HG03354 (cell line): ENCODE data around the gene TOR4A.

Source experiments
- ATAC-seq: cut with Tn5 transposase; IDR thresholded peaks from one replicate; pipeline ENCODE4 v1.9.1; 2021; ENCODE audit warnings: mild to moderate bottlenecking; ENCODE audit not compliant: unreplicated experiment, poor library complexity, severe bottlenecking

Gene TOR4A

DNA sequence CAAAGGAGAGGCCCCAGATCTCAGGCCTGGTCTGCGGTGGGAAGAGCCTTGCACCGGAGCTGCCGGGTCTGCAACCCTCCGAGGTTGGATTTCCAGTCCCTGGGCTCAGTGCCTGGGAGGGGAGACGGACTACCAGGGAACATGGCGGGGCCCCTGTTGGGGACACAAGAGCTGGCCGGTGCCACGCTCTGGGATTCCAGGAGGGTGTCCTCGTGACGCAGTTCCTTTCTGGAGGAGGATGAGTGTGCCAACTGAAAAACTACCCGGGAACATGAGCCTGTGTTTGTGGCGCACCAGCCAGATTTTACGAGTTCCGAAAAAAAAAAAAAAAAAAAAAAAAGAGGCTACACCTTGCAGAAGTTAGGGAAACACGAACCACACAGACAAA, 15.6 kb downstream of the TOR4A start:
- ATAC-seq: no peak

DNA sequence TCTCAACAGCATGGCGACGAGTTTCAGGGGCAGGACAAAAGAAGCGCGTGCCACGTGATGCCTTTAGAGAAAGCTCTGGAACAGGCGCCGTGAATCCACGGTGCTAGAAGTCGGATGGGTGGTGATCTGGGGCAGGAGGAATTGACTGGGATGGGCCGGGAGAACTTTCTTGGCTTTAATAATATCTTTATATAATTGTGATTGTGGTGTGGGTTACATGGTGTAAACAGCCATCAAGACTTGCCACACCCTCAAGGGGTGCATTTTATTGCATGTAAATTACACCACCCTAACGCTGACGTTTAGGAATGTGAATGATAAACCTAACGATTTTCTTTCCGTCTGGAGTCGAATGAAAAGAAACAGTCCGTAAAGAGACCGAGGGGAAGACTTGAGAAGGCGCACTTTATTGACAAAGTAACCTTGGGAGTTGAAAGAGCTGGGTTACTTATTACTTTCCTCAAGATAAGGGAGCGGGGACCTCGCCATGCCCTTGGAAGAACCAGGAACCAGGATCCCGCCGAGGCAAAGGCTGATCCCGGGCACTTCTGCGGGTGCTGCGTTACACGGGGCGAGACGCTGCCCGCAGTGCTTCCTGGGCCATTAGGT, 16.1 kb downstream of the TOR4A start:
- ATAC-seq: no peak

DNA sequence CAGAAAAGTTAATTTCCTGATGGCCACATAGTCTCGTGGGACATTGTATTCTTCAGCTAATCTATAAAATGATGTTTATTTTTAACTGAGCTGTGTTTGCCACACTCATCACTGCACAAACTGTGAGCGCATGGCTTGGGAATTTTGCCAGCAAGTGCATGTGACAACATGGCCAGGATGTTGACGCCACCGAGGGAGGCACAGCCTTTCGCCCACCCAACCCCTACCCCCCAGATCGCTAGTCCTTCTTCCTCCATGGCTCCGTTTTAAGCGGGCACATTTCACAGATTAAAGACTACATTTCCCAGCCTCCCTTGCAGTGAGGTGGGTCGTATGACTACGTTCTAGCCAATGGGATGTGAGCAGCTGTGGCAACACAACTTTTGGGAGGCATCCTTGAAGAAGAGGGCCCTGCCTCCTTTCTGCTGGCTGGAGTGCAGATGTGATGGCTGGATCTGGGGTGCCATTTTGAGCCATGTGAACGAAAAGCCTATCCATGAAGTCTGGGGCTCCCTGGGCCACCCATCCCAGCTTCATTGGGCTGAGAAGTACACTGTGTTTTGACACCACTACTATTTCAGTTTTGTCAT, 16.7 kb downstream of the TOR4A start:
- ATAC-seq: no peak

DNA sequence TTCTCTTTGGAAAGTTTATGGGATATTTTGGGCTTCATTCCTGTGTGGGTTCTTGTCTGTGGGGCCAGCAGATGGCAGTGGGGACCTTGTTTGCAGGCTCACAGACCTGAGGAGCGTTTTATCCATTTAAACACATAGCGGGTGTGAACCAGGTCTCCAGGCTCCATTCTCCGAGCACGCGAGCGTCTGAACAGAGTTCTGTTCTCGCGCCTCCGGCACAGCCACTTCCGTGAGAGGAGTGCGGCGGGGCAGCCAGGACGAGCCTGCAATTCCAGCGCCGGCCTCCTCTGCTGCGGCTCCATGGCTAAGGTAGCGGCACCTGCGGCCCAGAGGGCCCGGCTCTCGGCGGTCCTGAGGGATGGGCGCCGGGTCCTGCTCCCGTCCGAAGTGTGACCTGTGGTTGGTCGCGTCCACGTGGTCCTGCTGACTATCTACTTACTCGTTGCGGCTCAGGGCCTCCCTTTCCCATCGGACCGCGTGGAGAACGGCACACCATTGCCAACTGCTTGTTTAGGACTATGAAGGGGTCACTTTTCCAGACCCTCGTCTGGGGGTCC, 17.2 kb downstream of the TOR4A start:
- no peak for ATAC-seq

DNA sequence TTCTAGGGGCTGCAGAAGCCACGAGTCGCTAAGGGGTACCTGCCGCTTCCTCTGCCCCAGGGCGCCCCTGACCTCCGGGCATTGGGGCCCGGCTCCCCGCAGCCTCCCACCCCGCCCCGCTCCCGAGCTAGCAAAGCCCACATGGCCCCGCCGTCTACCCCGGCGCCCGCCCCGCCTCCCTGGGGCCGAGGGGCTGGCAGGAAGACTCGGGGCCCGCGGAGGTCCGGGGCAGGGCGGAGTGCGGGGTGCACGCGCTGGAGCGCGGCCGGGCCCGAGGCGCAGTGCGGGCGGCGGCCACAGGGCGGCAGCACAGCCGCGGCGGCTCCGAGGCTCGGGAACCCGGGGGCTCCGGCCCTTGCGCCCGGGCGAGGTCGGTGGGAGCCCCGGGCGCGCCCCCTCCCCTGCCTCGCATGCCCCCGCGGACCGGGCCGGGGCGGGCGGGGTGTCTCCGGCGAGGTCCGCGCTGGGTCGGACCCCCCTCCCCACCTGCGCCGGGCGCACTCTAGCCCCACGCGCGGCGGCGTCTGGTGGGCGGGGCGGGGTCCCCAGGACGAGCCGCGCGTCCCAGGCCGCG, 17.8 kb downstream of the TOR4A start:
- ATAC-seq: peak; percentile 58

DNA sequence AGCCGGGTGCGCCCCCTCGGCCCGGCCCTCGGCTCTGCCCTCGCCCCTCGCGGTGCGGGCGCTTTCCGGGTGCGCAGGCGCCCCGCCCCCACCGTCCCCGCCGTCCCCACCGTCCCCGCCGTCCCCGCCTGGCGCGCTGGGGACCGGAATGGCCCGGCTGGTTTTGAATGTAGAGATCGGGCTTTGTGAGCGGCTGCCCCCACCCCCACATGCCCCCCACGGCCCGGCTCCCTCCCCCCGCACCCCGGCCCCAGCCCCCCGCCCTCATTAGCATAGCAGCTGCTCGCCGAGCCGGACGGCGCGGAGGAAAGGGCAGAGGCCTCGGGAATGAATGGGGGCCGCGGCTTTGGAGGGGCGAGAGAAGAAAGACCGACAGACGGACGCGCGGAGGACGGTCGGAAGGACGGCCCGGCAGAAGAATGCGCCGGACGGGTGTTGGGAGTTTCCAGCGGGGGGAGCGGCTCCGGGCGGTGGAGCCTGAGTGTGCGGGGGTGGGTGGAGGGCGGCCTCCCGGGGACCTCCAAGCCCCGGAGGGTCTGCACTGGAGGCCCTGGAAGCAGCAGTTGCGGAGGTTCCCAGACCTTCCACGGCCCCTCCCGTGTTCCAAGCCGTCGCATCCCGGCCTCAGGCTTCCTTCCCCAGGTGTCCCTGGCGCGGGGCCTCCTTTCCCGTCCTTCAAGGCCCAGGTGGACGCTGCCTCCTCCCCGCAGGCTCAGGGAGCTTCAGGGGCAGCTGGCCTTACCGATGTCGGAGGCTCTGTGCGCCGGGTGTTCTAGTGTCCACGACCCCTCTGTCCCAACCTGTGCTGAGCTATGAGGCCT, 18.5 kb downstream of the TOR4A start:
- ATAC-seq: peak; percentile 5

DNA sequence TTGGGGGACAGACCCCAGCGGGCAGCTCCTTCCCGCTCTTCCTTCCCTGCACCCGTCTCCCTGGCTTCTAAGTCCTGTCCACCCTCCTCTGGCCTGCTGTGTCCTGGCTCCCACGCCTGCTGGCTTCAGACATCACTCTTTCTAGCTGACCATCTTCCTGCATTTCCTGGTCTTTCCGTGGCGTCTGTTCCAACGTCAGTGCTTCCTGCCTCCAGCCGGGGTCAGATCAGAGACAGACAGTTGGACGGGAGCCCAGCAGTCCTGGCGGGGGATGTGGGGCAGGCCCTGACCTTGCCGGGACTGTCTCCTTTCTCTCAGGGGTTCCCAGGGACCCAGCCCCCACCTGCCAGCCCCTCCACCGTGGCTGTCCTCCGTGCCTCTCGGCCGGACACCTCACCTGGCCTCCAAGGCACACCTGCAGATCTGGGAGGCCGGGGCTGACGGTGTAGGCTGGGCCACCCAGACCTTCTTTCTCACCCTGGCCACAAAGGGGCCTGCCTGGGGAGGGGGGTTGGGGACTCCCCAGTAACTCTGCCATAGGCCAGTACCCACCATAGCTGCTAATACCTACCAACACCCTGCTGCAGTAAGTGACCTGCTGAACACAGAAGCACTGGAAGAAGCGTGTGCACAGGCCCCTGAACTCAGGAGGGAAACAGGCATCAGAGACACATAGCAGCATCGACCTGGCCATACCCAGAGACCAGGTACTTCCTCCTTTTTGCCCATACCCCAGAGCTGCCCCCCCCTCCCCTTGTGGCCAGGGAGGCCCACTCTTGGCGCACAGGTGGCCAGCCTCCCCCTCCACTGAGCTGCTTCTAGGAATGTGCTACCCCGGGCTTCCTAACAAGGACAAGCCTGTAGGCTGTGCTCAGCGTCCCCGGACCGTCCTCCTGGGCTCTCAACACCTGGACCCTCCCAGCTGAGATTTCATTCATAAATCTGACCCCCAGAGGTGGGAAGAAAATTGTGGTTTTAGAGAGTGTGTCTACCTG, 19.4 kb downstream of the TOR4A start:
- ATAC-seq: no peak

DNA sequence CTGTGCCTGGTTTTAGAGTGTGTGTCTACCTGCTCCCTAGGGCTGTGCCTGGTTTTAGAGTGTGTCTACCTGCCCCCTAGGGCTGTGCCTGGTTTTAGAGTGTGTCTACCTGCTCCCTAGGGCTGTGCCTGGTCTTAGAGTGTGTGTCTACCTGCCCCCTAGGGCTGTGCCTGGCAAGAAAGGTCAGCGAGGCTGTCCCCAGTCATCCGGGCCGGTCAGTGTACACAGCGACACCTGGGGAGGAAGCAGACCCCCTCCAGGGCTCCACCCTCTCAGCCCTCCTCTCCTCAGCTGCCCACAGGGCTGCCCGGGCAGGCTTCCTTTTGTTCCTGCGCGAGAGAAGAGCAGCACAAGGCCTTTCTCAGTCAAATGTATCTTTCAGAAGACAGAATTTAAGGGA, 20.4 kb downstream of the TOR4A start:
- ATAC-seq: no peak

DNA sequence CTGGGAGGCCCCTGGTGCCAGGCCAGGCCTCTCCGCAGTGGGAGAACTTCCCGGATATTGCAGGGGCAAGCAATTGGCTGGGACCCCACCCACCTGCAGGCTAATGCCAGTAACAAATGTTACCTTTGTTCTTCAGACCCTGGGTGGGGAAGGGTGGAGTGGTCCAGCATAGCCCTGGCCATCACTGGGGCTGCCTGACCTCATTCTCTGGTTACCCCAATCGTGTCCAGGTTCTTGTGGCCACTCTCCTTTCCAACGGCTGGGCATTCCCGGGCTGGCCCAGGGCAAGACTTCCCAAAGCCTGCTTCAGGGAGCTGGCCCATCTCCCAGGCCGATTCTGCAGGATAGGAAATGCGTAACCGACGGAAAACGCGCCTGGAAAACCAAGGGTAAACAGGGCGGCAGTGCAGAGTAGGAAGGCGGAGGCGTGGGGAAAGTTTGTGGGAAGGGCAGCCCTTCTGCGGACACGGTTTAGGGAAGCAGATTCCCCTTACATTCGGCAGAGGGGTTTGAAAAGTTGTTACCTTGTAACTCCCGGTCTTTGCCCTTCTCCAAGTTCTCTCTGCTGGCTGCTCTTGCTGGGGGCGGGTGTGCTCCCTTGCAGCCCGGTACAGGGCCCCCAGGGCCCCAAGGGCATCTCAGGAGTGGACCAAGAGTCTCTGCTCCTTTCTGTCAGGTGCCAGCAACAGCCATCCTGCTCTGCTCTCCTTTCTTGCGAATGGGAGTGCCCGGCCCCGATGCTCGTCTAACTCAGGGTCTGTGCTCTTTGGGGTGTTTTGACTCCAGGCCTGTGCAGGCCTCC, 21.1 kb downstream of the TOR4A start:
- ATAC-seq: no peak

DNA sequence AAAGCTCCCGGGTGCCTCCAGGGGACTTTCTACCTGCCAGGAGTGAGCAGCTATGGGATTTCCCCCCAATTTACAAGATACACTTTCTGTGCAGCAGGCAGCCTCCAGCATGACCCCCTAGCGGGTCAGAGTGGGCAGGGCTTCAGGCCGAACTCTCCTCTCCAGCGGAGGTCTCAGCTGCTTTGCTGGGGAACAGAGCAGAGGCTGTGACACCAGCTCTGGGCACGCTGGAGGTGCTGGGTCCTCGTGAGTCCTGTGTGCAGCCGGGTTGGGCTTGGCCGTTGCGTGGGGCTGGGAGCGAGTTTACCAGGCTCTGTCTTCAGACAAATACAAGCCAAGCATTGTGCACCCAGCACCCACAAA, 21.7 kb downstream of the TOR4A start:
- ATAC-seq: no peak

DNA sequence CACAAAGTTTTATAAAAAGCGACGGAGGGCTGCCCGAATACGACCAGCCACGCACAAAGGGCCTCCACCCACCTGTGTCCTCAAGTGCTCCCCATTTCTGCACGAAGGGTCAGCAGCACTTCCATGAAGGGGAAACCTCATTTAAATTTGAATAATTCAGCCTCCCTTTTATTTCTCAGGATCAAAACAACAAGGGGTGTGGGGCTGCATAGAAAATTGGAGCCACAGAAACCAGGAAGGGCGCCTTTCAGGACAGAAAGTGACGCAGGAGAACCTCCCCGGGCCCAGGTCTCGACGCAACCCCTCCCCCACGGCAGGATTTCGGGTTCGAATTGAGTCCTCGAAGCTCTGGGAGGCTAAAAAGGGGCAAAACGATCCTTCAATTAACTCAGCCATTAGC, 22.4 kb downstream of the TOR4A start:
- no peak for ATAC-seq

DNA sequence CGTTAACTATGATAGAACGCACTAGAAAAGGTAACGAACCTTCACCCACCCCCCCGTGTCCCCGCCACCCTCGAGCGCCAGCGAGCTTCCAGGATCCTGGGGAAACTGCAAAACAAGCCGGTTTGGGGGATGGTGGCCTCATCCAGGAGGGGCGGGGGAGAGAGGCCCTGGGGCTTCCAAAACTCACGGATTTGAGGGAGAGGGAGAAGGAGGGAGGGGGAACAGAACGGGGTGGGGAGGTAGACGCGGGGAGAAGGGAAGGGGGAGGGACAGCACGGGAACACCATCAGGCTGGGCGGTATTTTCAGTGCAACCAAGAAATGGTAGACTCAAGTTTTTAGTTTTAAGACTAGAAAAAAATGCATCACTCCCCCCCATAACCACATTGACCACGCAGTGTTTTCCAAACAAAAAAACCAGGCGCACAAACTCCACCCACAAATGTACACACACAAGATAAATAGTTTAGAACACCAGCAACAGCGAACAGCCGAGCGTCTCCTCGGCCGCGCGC, 23.1 kb downstream of the TOR4A start:
- no peak for ATAC-seq

DNA sequence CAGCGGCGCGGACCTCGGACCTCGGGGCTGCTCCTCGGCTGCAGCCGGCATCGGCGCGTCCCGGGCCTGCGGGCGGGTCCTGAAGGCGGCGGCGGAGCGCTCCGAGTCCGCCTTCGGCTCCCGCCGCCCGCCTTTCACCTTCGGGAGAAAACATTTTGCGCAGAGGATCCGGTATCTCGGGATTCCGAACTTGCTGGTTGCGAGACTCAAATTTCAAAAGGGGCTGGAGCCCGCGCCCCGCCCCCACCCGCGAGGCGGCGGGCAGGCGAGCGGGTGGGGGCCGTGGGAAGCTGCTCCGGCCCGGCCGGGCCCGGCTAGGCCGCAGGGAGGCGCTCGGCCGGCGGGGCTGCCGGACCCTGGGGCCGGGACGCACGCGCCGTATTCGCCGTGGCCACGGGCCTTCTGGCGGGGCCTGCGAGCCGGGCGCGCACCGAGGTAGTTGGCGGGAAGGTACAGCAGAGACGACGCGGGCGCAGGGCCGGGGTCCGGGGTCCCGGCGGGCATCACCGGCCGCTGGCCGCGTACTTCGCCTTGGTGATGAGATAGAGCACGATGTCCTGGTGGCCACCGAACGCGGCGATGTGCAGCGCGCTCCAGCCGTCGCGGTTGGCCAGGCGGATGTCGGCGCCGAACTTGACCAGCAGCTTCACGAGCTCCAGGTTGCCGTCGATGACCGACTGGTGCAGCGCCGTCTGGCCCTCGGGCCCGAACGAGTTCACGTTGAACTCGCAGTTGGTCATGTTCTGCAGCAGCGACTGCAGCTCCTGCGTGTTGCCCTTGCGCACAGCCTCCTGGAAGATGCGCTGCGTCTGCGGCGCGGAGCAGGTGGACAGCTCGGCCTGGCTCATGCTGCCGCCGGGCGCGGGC, 23.8 kb downstream of the TOR4A start:
- peak; percentile 7 for ATAC-seq

DNA sequence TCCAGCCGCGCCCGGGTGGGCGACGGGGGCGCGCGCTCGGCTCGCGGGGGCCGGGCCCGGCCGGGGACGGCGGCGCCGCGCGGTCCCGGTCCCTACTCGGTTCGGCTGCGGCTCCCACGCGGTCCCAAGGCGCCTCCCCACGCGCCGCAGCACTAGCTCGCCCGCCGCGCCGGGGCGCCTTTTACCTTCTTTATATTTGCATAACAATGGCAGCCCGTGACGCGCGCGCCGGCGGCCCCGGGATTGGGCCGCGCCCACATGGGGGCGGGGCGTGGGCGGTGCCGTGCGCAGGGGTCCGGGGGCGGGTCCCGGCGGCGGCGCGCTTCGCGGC, 24.6 kb downstream of the TOR4A start, which contains the start of gene NRARP:
NRARP (minus strand) TSS at position 154 of the 331 bp plus-strand sequence. CDS start 343 bp downstream, outside the sequence.
- peak; percentile 79 for ATAC-seq

DNA sequence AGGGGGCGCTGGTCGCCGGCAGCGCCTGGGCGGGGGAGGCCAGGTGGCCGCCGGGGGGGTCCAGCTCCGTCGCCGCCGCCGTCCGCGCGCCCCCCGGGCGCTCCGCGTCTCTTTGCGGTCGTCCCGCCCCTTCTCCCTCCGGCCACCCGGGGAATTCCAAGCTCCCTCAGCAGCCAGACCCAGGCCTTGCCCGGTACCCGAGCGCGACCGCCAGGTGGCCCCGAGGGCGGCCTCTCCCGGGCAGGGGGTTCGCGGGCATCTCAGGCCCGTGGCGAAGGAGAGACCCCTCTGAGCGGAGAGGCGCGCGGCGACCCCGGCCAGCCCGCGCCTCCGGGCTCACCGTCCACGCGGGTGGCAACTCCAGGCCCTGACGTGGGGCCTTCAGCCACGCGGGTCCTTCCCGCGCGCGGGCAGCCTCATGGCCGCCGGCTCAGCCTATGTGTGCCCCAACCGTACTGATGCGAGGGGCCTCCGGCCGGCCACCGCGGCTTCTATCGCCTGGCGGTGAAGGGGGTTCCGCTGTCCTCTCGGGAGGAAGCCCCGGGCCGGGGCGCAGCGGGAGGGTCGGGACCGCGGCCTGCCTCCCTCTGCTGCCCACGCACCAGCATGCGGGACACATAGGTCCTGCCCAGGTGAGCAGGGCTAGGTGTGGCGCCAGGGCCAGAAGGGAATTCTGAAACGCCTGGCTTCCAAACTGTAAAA, 25.1 kb downstream of the TOR4A start:
- peak; percentile 50 for ATAC-seq

DNA sequence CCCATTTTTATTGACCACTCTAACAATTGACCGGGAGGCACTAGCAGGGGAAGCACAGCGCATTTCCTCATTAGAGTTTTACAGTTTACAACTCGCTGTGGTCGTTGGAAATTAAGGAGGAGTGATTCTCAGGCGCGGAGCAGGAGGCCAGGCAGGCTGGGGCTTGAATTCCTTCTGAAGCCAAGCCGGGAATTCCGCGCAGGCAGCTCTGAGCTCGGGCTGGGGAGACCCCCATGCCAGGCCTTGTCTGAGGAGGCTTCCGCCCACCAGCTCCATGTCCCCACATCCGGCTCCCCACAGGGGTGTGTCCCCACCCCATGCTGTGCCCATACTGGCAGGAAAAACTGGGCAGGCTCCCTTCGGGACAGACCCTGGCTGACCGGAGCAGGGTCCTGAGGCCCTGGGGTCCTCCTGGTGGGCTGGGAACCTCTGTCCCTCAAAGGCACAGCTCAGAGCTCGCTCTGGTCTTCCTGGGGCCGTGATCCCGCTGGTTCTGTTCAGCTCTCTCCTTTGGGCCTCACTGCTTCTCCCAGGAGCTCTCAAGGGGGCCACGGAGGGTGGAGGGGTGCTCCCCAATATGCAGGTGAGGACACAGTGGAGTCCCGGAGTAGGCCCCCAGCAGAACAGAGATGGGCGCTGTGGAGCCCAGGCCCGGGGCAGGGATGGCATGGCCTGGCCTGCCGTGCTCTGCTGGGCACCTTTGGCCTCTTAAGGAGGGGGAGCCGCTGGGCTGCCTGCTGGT, 25.8 kb downstream of the TOR4A start:
- ATAC-seq: no peak
